Measurements from ENCODE around the gene SMARCAD1. TPM values are rescaled to one million over a fixed set of nuclear protein-coding genes. Genes with fewer than 3 reads are reported as not detected.

The SMARCAD1 gene
- total RNA-seq, 2 donors from 2014 or later = 30.4 to 37.0 TPM

GRCh38 chr4:94214703-94215319 is 7.1 kb downstream of the SMARCAD1 start:
- peak overlapping the region; percentile 77 for H3K27ac Mint-ChIP-seq
- peaks cover 48% of the 10 kb centered on the region for H3K4me1 Mint-ChIP-seq
- H3K27me3 Mint-ChIP-seq = no peaks in the 10 kb centered on the region
- H3K9me3 Mint-ChIP-seq = no peaks in the 10 kb centered on the region
- peak; percentile 75 for ATAC-seq (replicated peaks)
- peak overlapping the region; percentile 42 for H3K4me3 Mint-ChIP-seq
- peaks cover 97% of the 10 kb centered on the region for H3K36me3 Mint-ChIP-seq (ENCODE audit: low read depth)

- no peaks in the 10 kb centered on the region for H3K27me3 Mint-ChIP-seq
- H3K4me1 Mint-ChIP-seq = peaks cover 42% of the 10 kb centered on the region
- H3K4me3 Mint-ChIP-seq = peak overlapping the region; percentile 15
- peak overlapping the region; percentile 77 for H3K27ac Mint-ChIP-seq
- H3K9me3 Mint-ChIP-seq = no peaks in the 10 kb centered on the region
- ATAC-seq (replicated peaks) = peak; percentile 63
- peaks cover 96% of the 10 kb centered on the region for H3K36me3 Mint-ChIP-seq (ENCODE audit: low read depth)
Measured at GRCh38 chr4:94216394-94216793, 8.7 kb downstream of the SMARCAD1 start.

- H3K27me3 Mint-ChIP-seq = no peaks in the 10 kb centered on the region
- H3K9me3 Mint-ChIP-seq = no peaks in the 10 kb centered on the region
- H3K4me1 Mint-ChIP-seq = peaks cover 25% of the 10 kb centered on the region
- no peak for ATAC-seq (replicated peaks)
- H3K36me3 Mint-ChIP-seq (ENCODE audit: low read depth) = peaks cover 78% of the 10 kb centered on the region
- H3K4me3 Mint-ChIP-seq = no peak overlapping the region
- no peak overlapping the region for H3K27ac Mint-ChIP-seq
Measured at GRCh38 chr4:94219402-94219801, 11.7 kb downstream of the SMARCAD1 start.

GRCh38 chr4:94221916-94222315 is 14.3 kb downstream of the SMARCAD1 start:
- no peak overlapping the region for H3K27ac Mint-ChIP-seq
- H3K9me3 Mint-ChIP-seq = no peaks in the 10 kb centered on the region
- ATAC-seq (replicated peaks) = peak; percentile 59
- H3K36me3 Mint-ChIP-seq (ENCODE audit: low read depth) = peaks cover 78% of the 10 kb centered on the region
- no peaks in the 10 kb centered on the region for H3K27me3 Mint-ChIP-seq
- peaks cover 15% of the 10 kb centered on the region for H3K4me1 Mint-ChIP-seq
- H3K4me3 Mint-ChIP-seq = no peak overlapping the region

DNA sequence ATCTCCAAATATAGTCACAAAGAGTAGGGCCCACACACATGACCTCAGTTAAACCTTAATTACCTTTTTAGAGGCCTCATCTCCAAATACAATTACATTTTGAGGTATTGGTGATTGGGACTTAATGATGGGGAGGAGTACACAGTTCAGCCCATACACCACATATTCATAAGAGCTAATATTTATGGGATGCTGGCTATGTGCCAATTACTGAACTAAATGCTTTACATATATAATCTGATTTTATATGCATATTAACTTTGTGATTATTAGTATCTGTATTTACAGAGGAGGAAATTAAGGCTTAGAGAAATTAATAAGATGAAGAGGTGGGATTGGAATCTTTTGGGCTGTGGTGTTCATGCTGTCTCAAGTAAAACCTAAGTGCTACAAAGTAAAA is 17.8 kb downstream of the SMARCAD1 start:
- Mint-ChIP-seq H3K4me3 (no peak overlapping the region), H3K36me3 (ENCODE audit: low read depth) (peaks cover 75% of the 10 kb centered on the region), H3K4me1 (peaks cover 21% of the 10 kb centered on the region), H3K27me3 (no peaks in the 10 kb centered on the region), H3K27ac (no peak overlapping the region), H3K9me3 (no peaks in the 10 kb centered on the region)
- no peak for ATAC-seq (replicated peaks)

DNA sequence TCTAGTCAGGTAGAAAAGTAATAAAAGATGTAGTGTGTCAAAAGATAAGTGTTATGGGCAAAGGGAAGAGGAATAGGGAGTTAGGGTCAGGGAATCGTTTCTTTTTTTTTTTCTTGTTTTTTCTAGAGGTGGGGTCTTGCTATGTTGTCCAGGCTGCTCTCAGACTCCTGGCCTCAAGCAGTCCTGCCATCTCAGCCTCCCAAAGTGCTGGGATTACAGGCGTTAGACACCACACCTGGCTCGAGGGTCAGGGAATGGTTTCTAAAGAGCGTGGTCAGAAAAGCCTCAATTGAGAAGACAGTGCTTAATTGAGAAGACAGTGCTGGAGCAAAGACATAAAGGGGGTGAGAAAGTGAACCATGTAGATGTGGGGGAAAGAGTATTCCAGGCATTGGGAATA is 19.1 kb downstream of the SMARCAD1 start:
- no peaks in the 10 kb centered on the region for H3K27me3 Mint-ChIP-seq
- no peak overlapping the region for H3K4me3 Mint-ChIP-seq
- H3K9me3 Mint-ChIP-seq = no peaks in the 10 kb centered on the region
- H3K36me3 Mint-ChIP-seq (ENCODE audit: low read depth) = peaks cover 75% of the 10 kb centered on the region
- ATAC-seq (replicated peaks) = no peak
- H3K27ac Mint-ChIP-seq = no peak overlapping the region
- H3K4me1 Mint-ChIP-seq = peaks cover 16% of the 10 kb centered on the region

DNA sequence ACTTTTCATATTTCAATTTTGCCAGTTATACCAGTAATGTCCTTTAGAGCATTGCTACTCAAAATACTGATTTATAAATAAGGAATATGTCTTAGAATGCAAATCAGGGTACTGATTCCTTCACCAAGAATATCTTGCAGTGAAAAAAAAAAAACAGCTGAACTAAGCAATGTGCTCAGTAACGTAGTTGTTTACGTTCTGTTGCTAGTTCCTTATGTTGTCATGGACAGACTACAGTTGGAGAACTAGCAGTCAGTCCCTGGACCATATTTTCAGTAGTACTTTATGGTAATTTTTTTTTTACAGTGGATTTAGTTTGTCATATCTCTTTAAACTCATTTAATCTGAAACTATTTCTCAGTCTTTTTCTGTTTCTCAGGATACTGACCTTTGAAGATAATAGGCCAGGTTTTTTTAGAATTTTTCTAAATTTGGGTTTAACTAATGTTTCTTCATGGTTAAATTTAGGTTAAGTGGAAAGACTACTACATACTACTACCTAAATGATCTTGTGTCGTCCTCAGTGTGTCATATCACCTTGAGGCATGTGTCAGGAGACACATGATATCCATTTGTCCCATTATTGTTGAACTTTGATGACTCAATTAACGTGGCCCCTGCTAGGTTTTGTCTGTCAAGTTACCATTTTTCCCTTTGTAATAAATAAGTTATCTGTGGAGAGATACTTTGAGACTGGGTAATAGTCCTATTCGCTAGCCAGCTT is 21.0 kb downstream of the SMARCAD1 start:
- Mint-ChIP-seq H3K9me3 (no peaks in the 10 kb centered on the region), H3K4me1 (peaks cover 15% of the 10 kb centered on the region), H3K27ac (no peak overlapping the region), H3K36me3 (ENCODE audit: low read depth) (peaks cover 91% of the 10 kb centered on the region), H3K27me3 (no peaks in the 10 kb centered on the region), H3K4me3 (no peak overlapping the region)
- no peak for ATAC-seq (replicated peaks)

- Mint-ChIP-seq H3K4me1 (peaks cover 4% of the 10 kb centered on the region), H3K9me3 (no peaks in the 10 kb centered on the region), H3K27ac (no peak overlapping the region), H3K27me3 (no peaks in the 10 kb centered on the region), H3K36me3 (ENCODE audit: low read depth) (peaks cover 96% of the 10 kb centered on the region), H3K4me3 (no peak overlapping the region)
- ATAC-seq (replicated peaks) = no peak
Measured at GRCh38 chr4:94232519-94232918, 24.9 kb downstream of the SMARCAD1 start.

DNA sequence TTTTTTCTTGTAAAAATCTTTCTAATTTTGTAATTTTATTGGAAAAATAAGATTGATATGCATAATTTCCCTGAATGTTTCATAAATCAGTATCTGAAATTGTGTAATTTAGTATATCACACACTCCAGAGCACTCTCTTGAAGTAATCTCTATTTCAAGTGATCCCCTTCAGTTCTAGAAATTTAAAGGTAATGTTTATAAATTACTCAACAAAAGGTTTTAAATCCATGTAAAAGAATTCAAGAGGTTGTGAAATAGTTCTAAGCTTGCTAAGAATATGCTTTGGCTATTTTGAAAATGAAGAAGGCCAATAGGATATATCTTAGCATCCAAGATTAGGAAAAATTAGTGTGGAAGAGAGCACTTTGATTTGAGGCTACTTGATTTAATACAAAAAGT is 28.2 kb downstream of the SMARCAD1 start:
- ATAC-seq (replicated peaks) = no peak
- H3K4me3 Mint-ChIP-seq = no peak overlapping the region
- no peaks in the 10 kb centered on the region for H3K9me3 Mint-ChIP-seq
- no peak overlapping the region for H3K27ac Mint-ChIP-seq
- peaks cover 98% of the 10 kb centered on the region for H3K36me3 Mint-ChIP-seq (ENCODE audit: low read depth)
- H3K27me3 Mint-ChIP-seq = no peaks in the 10 kb centered on the region
- no peaks in the 10 kb centered on the region for H3K4me1 Mint-ChIP-seq

DNA sequence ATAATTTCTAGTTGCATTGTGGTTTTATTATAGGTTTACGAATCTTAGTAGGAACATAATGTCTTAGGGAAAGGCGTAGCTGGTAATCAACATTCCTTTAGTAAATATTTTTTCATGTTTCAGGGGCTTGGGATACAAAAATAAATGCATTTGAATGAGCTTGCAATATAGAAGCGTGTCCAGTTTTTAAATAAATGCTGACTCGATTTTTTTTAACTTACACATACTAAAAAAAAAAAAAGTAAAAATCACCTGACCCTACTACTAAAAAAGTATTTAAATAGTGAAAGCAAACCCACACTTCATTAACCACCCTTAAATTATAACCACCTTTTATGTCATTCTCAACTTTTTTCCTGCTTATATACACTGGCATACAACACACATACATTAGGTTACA is 29.6 kb downstream of the SMARCAD1 start:
- Mint-ChIP-seq H3K9me3 (no peaks in the 10 kb centered on the region), H3K27me3 (no peaks in the 10 kb centered on the region), H3K36me3 (ENCODE audit: low read depth) (peaks cover 98% of the 10 kb centered on the region), H3K4me3 (no peak overlapping the region), H3K27ac (no peak overlapping the region), H3K4me1 (no peaks in the 10 kb centered on the region)
- no peak for ATAC-seq (replicated peaks)

DNA sequence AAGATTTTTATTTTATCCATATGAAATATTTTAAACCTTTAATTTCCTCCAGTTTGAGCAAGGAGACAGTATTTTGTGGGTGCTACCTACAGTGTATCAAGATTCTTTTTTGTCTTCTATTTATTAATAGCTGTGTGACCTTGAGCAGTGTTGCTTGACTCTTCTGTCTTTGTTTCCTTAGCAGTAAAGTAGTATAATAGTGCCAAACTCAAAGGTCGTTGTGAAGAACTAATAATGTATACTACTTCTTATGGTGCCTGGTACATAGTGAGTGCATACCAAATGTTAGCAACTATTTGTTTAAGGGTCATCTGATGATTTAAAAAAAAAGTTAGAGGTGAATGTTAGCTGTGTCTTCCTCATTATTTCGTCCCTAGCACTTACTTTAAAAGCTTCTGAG is 30.5 kb downstream of the SMARCAD1 start:
- H3K9me3 Mint-ChIP-seq = no peaks in the 10 kb centered on the region
- no peak overlapping the region for H3K4me3 Mint-ChIP-seq
- H3K27ac Mint-ChIP-seq = no peak overlapping the region
- no peaks in the 10 kb centered on the region for H3K27me3 Mint-ChIP-seq
- H3K4me1 Mint-ChIP-seq = no peaks in the 10 kb centered on the region
- no peak for ATAC-seq (replicated peaks)
- peaks cover 98% of the 10 kb centered on the region for H3K36me3 Mint-ChIP-seq (ENCODE audit: low read depth)

GRCh38 chr4:94240384-94240783 is 32.7 kb downstream of the SMARCAD1 start:
- Mint-ChIP-seq H3K36me3 (ENCODE audit: low read depth) (peaks cover 98% of the 10 kb centered on the region), H3K9me3 (no peaks in the 10 kb centered on the region), H3K27me3 (no peaks in the 10 kb centered on the region), H3K27ac (no peak overlapping the region), H3K4me3 (no peak overlapping the region), H3K4me1 (no peaks in the 10 kb centered on the region)
- no peak for ATAC-seq (replicated peaks)

GRCh38 chr4:94244087-94244828 is 36.6 kb downstream of the SMARCAD1 start:
- no peaks in the 10 kb centered on the region for H3K27me3 Mint-ChIP-seq
- no peak overlapping the region for H3K27ac Mint-ChIP-seq
- no peak for ATAC-seq (replicated peaks)
- no peaks in the 10 kb centered on the region for H3K4me1 Mint-ChIP-seq
- peaks cover 99% of the 10 kb centered on the region for H3K36me3 Mint-ChIP-seq (ENCODE audit: low read depth)
- no peaks in the 10 kb centered on the region for H3K9me3 Mint-ChIP-seq
- H3K4me3 Mint-ChIP-seq = no peak overlapping the region

DNA sequence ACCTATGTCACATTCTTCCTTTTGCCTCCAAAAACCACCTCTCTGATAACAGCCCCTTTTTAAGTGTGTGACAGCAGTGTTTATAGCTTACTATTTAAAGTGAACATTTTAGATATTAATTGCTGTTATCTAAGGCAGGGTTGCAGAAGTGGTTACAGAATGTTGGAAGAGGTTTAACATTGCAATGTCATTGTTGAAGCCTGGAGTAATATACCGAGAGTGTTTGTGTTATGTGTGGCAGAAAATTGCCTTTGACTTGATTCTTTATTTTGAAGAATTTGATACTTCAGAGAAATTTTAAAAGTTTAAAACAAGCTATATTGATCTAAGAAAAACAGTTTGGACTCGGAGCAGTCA is 37.1 kb downstream of the SMARCAD1 start:
- H3K4me3 Mint-ChIP-seq = no peak overlapping the region
- H3K36me3 Mint-ChIP-seq (ENCODE audit: low read depth) = peaks cover 99% of the 10 kb centered on the region
- H3K27me3 Mint-ChIP-seq = no peaks in the 10 kb centered on the region
- ATAC-seq (replicated peaks) = no peak
- no peak overlapping the region for H3K27ac Mint-ChIP-seq
- H3K4me1 Mint-ChIP-seq = no peaks in the 10 kb centered on the region
- H3K9me3 Mint-ChIP-seq = no peaks in the 10 kb centered on the region

DNA sequence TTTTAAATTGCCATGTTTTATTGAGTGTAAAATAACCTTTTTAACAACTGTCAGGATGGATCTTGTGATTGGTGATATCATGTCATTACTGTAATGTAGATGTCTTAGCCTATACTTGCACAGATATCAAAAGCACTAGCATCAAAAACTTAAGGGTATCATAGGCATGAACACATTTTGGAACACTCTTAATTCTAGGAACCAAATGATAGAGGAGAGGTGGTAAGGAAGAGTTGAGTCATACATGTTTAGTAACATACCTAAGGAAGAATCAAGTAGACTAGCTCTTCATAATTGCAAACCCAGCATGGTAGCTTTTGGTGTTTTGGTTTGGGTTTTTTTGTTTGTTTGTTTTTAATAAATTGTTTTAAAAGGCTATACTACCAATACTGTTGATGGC is 43.4 kb downstream of the SMARCAD1 start:
- Mint-ChIP-seq H3K9me3 (no peaks in the 10 kb centered on the region), H3K4me3 (no peak overlapping the region), H3K27me3 (no peaks in the 10 kb centered on the region), H3K36me3 (ENCODE audit: low read depth) (peaks cover 90% of the 10 kb centered on the region), H3K4me1 (peaks cover 5% of the 10 kb centered on the region), H3K27ac (no peak overlapping the region)
- peak; percentile 61 for ATAC-seq (replicated peaks)
